Measurements from ENCODE around the gene CFAP45. TPM values are rescaled to one million over a fixed set of nuclear protein-coding genes. Genes with fewer than 3 reads are reported as not detected.

The CFAP45 gene
- total and polyA plus RNA-seq, 2 donors (not counting 1 experiment from before 2014, with no cell fraction given) = 1.3 to 2.4 TPM

DNA sequence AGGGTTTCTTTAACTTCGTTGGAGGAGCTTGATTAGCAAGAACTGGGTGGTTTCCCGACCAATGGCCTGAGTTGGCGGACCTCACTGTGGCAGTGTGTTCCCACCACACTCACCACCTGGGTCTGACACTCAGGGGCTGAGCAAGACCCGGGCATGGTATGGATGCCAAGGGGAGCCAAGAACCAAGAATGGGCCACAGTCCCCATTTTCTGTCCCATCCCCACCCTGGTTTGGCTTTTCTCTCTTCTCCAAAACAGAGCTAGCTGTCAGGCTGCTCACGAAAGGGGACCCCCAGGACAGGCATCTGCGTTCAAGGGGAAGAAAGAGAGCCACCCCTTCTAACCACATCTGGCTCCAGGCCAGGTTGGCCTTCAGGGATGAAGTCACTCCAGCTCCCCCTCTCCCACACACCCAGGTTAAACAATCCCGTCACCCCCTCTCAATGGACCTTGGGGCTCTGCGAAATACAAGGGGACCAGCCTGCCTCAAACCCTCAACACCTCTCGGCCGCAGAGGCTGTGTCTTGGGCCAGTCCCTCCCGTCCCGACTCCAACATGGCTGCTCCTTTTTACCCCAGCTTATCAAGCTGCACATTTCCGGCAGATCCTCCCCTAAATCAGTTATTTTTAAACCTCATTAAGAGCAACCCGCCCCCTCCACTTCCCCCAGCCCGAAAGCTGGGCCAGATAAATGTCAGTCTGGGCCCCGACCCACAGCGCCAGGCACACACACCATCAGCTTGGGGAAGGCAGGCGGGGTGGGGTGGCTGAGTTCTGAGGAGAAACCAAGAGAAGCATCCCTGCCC lies 21.9 kb upstream of the CFAP45 start:
- Mint-ChIP-seq H3K27me3 (no peaks in the 10 kb centered on the region), H3K27ac (peak overlapping the region; percentile 99), H3K4me3 (peak overlapping the region; percentile 96), H3K4me1 (peaks cover 71% of the 10 kb centered on the region), H3K9me3 (ENCODE audit: insufficient read depth) (no peaks in the 10 kb centered on the region)
- H3K9me3 ChIP-seq (ENCODE audit: control extremely low read depth in 1 of 3, control insufficient read depth in 2 of 3, insufficient read depth in 1 of 3, low read length in 2 of 3) = peaks cover 0 to 4% (median 0%) of the 10 kb centered on the region in 3 donors
- H3K9ac ChIP-seq (ENCODE audit: low read length) = peak overlapping the region; percentile 97
- peaks cover 45 to 58% of the 10 kb centered on the region in 2 donors for H3K4me1 ChIP-seq (ENCODE audit: control insufficient read depth in 2 of 2, insufficient read depth in 2 of 2, low read length in 2 of 2)
- ATAC-seq (ENCODE audit: low read depth) (no peak), DNase-seq (no peak)
- peaks cover 38% of the 10 kb centered on the region for H4K20me1 ChIP-seq (ENCODE audit: control insufficient read depth, insufficient read depth, low read length, poor library complexity, severe bottlenecking)
- TF ChIP-seq EZH2 (IDR thresholded peaks at IDR 0.05; ENCODE audit: borderline replicate concordance, insufficient read depth, low read depth, low read length, poor library complexity, severe bottlenecking) = no peak
- TF ChIP-seq, protein P1, sequence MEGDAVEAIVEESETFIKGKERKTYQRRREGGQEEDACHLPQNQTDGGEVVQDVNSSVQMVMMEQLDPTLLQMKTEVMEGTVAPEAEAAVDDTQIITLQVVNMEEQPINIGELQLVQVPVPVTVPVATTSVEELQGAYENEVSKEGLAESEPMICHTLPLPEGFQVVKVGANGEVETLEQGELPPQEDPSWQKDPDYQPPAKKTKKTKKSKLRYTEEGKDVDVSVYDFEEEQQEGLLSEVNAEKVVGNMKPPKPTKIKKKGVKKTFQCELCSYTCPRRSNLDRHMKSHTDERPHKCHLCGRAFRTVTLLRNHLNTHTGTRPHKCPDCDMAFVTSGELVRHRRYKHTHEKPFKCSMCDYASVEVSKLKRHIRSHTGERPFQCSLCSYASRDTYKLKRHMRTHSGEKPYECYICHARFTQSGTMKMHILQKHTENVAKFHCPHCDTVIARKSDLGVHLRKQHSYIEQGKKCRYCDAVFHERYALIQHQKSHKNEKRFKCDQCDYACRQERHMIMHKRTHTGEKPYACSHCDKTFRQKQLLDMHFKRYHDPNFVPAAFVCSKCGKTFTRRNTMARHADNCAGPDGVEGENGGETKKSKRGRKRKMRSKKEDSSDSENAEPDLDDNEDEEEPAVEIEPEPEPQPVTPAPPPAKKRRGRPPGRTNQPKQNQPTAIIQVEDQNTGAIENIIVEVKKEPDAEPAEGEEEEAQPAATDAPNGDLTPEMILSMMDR (IDR thresholded peaks at IDR 0.05) = no peak
- POLR2A ChIA-PET = interaction anchor here (1.0 to 1.6 kb wide), 3 partner anchors 24 to 68 kb away, joined by 3 read pairs; partner anchors contain the start of gene IGSF9
- H3K27me3 ChIP-seq (replicated peaks in 1 of 4; ENCODE audit: control extremely low read depth in 1 of 4, control insufficient read depth in 3 of 4, insufficient read depth in 4 of 4, low read length in 3 of 4) = no peaks in the 10 kb centered on the region
- H3K4me2 ChIP-seq (replicated peaks; ENCODE audit: low read depth, low read length, poor library complexity, severe bottlenecking) = peak overlapping the region; percentile 99
- H3K79me2 ChIP-seq (ENCODE audit: control insufficient read depth, insufficient read depth, low read length) = peaks cover 73% of the 10 kb centered on the region
- CTCF ChIA-PET = interaction anchor here (0.8 to 8.7 kb wide), 7 partner anchors 9 to 156 kb away, joined by 3 to 81 read pairs (median 7); no protein-coding TSS in a partner anchor
- peak overlapping the region; percentile 81 to 100 (median 99) for H3K4me3 ChIP-seq (ENCODE audit: control extremely low read depth in 1 of 5, extremely low read depth in 1 of 5, insufficient read depth in 1 of 5, low read depth in 2 of 5, low read length in 4 of 5)
- peaks cover 4 to 48% of the 10 kb centered on the region in 2 experiments for H3K36me3 ChIP-seq (replicated peaks in 1 of 2; ENCODE audit: control extremely low read depth in 1 of 2, control insufficient read depth in 1 of 2, extremely low read depth in 1 of 2, insufficient read depth in 2 of 2, low read length in 1 of 2)
- peak overlapping the region; percentile 98 to 100 for H3K27ac ChIP-seq (ENCODE audit: low read length in 2 of 2)
- intact Hi-C loops (cut with micrococcal nuclease) = loop anchor here (5.0 to 10.0 kb wide), 3 partner anchors 175 to 1823 kb away; partner anchors contain the start of genes DUSP12, IGSF8 and USF1
- H2AFZ ChIP-seq (ENCODE audit: insufficient read depth, low read depth, low read length, poor library complexity, severe bottlenecking) = no peak overlapping the region
- 12% methylated on average over 13 of the region's 18 CpGs for WGBS (ENCODE audit: insufficient coverage)
